BJ (cell line): ENCODE data around the gene WBP1L. TPM values are rescaled to one million over a fixed set of nuclear protein-coding genes. Genes with fewer than 3 reads are reported as not detected.

ENCODE experiments used
- CTCF ChIA-PET: fragments of 350-600 bp; formaldehyde crosslinking; extraction: SDS; loops from one replicate; lab custom pipeline; 2021; ENCODE audit warnings: antibody characterized with exemption, inconsistent platforms; lab: Yijun Ruan, JAX
- POLR2A ChIA-PET: fragments of 300-600 bp; sonication (Branson Sonifier 250); formaldehyde crosslinking; extraction: SDS; loops from one replicate; lab custom pipeline; 2021; ENCODE audit warnings: antibody characterized with exemption; lab: Charles Lee
- DNase-seq: peaks from one replicate; pipeline ENCODE4 v3.0.0-alpha.2; 2011; ENCODE audit warnings: low read depth
- H3K27me3 ChIP-seq: 2 replicates; pipeline ENCODE4 v1.6.0; 2011; ENCODE audit warnings: low read length; ENCODE audit not compliant: control insufficient read depth, insufficient read depth
- H3K36me3 ChIP-seq: 2 replicates; pipeline ENCODE4 v1.5.1; 2011; ENCODE audit warnings: low read length; ENCODE audit not compliant: control insufficient read depth, insufficient read depth
- H3K4me3 ChIP-seq: 2 replicates; pipeline ENCODE4 v1.5.1; 2011; ENCODE audit warnings: low read depth, mild to moderate bottlenecking, control low read depth, low read length
- polyA plus RNA-seq: library from polyadenylated mRNA; depleted of rRNA; stranded (reverse); fragments of >200 nt; gene quantifications from 2 replicates; pipeline ENCODE4 v1.2.3, GENCODE V29; 2011
- TF ChIP-seq, protein P1 (sequence below): IDR thresholded peaks from 2 replicates; pipeline ENCODE4 v1.5.1; 2011; ENCODE audit warnings: low read depth, mild to moderate bottlenecking, control low read depth, inconsistent platforms, low read length, moderate library complexity; ENCODE audit not compliant: insufficient read depth

WBP1L gene
- polyA plus RNA-seq, 1 experiment, result 52.4 TPM

DNA sequence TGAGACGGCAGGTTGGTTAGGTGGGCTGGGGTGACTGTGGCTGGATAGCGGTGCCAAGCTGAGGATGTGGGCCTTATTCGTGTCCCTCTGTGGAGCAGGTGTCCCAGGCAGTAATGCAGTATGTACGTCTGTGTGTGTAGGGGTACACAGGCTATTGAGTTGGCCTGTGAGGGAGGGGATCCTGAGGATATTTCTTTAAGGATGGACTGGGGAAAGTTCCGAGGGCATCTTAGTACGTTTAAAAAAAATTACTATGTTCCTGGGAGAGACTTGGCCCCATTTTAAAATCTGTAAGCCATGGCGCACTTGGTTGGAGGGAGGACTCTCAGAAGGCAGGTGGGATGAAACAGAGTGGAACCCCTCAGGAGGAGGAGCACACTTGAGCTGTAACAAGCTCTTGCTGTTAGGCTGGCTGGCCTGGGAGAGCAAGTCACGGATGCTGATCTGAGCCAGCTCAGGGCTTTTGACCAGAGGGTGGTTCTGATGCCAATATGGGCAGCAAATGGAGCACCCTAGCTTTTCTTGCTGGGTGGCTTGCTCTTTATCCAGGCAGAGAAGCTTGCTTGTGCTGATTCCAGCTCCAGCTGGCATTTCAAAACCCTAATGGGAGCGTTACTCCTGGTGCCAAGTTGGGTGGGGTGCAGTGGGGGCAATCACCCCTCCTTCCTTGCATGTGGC, 765 bp downstream of the WBP1L start:
- TF ChIP-seq, protein P1, sequence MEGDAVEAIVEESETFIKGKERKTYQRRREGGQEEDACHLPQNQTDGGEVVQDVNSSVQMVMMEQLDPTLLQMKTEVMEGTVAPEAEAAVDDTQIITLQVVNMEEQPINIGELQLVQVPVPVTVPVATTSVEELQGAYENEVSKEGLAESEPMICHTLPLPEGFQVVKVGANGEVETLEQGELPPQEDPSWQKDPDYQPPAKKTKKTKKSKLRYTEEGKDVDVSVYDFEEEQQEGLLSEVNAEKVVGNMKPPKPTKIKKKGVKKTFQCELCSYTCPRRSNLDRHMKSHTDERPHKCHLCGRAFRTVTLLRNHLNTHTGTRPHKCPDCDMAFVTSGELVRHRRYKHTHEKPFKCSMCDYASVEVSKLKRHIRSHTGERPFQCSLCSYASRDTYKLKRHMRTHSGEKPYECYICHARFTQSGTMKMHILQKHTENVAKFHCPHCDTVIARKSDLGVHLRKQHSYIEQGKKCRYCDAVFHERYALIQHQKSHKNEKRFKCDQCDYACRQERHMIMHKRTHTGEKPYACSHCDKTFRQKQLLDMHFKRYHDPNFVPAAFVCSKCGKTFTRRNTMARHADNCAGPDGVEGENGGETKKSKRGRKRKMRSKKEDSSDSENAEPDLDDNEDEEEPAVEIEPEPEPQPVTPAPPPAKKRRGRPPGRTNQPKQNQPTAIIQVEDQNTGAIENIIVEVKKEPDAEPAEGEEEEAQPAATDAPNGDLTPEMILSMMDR, result no peak
- Histone ChIP-seq H3K36me3 (no peaks in the 10 kb centered on the region), H3K4me3 (peak overlapping the region; percentile 90), H3K27me3 (no peaks in the 10 kb centered on the region)
- POLR2A ChIA-PET, result interaction anchor here (0.6 kb wide), 1 partner anchor 1683 kb away, joined by 8 read pairs; no protein-coding TSS in a partner anchor
- no peak for DNase-seq
- CTCF ChIA-PET, result interaction anchor here (2.5 kb wide), 1 partner anchor 8 kb away, joined by 14 read pairs; no protein-coding TSS in a partner anchor

DNA sequence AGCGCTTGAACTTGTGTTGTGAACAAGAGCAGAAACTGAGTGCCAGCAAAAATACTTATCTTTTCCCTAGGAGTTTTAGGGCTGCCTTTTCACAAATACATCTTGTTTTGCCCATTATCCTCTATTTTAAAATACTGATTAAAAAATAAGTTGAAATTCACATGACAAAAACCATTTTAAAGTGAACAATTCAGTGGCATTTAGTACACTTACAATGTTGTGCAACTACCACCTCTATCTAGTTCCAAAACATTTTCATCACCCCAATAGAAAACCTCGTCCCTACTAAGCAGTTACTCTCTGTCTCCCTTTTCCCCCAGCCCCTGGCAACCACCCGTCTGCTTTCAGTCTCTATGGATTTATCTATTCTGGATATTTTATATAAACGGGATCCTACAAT, 1.4 kb downstream of the WBP1L start:
- no peak for DNase-seq
- POLR2A ChIA-PET, result no interaction called here
- CTCF ChIA-PET, result interaction anchor here (2.5 kb wide), 1 partner anchor 8 kb away, joined by 14 read pairs; no protein-coding TSS in a partner anchor

DNA sequence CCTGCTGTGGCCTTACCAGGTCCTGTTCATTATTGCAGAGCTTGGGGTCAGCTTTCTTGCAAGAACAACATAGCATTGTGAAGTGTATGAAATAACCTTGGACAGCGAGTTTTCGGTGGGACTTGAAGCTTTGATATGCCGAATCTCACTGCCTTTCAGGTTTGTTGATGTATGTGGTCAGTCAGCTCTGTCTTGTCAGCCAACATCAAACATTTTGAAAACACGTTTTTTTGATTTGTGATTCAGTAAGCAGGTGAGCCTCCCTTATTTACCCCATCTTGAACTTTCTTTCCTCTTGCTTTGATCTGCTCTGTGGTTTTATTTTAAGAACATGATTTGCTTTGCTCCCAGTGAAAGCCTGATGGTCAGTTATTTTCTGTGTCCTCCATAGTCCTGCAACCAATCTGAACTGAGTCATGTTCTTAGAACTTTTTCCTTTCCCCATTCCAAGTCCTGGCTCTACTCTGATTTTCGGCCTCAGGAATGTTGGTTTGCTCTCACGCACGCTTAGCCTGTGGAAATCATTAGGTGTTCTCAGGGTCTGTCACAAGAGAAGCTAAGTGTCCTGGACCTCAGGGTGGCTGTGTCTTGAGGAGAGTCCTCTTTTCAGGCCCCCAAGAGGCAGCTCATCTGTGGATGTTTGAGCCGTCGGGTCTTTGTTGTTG, 8.7 kb downstream of the WBP1L start:
- ChIA-PET POLR2A (no interaction called here), CTCF (interaction anchor here (0.6 to 3.0 kb wide), 17 partner anchors 8 to 486 kb away, joined by 3 to 24 read pairs (median 3); partner anchors contain the start of gene WBP1L)
- TF ChIP-seq, protein P1, result no peak
- H3K4me3 ChIP-seq, result no peak overlapping the region
- H3K36me3 ChIP-seq, result no peaks in the 10 kb centered on the region
- DNase-seq, result peak; percentile 91
- H3K27me3 ChIP-seq, result no peaks in the 10 kb centered on the region

More for the DNA sequence above, 1.4 kb downstream of the WBP1L start:
- no peaks in the 10 kb centered on the region for H3K36me3 ChIP-seq
- TF ChIP-seq, protein P1, result no peak
- H3K4me3 ChIP-seq, result peak overlapping the region; percentile 90
- no peaks in the 10 kb centered on the region for H3K27me3 ChIP-seq

DNA sequence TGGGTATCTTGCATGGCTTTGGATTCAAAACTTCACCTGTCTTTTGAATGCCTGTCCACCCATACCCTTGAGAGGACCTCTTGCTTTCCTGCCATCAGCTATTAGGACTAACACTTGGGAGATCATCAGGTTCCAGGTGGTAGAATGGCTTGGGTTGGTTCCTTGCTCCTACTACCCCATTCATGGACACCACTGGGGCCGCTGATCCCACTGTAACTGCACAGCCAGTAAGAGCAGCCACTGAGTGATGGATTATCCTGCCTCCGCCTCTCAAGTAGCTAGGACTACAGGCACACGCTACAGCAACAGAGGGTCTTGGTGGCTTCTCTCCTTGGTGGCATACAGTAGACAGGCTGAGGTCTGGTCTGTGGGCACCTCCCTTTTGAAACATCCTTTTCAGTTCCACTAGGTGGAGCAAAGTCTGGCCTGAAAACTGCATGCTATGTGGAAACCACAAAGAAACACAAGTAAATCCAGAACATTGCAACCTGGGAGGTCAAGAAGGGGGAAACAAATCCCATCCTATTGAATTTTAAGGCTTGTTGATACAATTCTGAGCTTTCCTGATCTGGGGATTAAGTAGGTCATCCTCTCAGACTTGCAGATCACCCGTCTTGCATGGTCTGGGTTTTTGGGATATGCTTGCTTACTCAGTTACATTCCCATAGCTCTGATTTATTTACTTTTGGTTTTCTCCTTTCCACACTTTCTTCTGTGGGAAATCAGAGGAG, 9.4 kb downstream of the WBP1L start:
- no peak overlapping the region for H3K4me3 ChIP-seq
- POLR2A ChIA-PET, result interaction anchor here (0.5 kb wide), 1 partner anchor 10 kb away, joined by 3 read pairs; the partner anchor contains the start of gene WBP1L

More for the DNA sequence above, 9.4 kb downstream of the WBP1L start:
- TF ChIP-seq, protein P1, result peak; percentile 69
- Histone ChIP-seq H3K27me3 (no peaks in the 10 kb centered on the region), H3K36me3 (no peaks in the 10 kb centered on the region)
- DNase-seq, result no peak
- CTCF ChIA-PET, result interaction anchor here (0.8 to 3.0 kb wide), 20 partner anchors 9 to 485 kb away, joined by 3 to 24 read pairs (median 3); partner anchors contain the start of gene WBP1L
